GM21717 (cell line): ENCODE results near the gene AIRE.
A peak's percentile ranks its signal among the peaks of the same experiment; 100 is the strongest.
"Not testable (repeated sequence)": the region's sequence is repeated elsewhere in the genome, so short reads cannot be mapped to it uniquely, and the experiment has no call there.

Experiments used
- ATAC-seq: cut with Tn5 transposase; IDR thresholded peaks from one replicate; pipeline ENCODE4 v1.9.1; 2021; ENCODE audit warnings: mild to moderate bottlenecking, moderate library complexity; ENCODE audit not compliant: unreplicated experiment

AIRE gene

GRCh38 chr21:44334329-44335030 lies 48.8 kb downstream of the AIRE start:
- no peak for ATAC-seq

- ATAC-seq, result no peak
Measured at GRCh38 chr21:44335266-44336059, 49.8 kb downstream of the AIRE start.

DNA sequence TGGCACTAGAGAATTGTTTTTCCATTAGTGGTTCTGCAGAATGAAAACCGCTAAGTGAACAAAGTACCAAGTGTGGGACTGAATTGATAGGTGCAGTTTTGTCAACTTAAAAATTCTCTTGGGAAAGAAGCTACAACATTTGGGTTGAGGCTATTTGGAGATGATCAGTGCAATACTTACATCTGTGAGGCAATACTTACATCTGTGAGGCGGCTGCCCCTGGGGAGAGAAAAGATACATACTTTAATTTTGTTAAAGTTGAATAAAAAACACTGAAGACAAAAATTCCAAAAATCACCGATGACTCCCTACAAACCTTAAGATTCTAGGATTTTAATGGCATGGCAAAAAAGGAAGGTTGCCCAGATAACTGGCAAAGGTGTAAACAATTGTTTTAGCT lies 51.8 kb downstream of the AIRE start:
- no peak for ATAC-seq

GRCh38 chr21:44337941-44338895 lies 52.5 kb downstream of the AIRE start:
- no peak for ATAC-seq

DNA sequence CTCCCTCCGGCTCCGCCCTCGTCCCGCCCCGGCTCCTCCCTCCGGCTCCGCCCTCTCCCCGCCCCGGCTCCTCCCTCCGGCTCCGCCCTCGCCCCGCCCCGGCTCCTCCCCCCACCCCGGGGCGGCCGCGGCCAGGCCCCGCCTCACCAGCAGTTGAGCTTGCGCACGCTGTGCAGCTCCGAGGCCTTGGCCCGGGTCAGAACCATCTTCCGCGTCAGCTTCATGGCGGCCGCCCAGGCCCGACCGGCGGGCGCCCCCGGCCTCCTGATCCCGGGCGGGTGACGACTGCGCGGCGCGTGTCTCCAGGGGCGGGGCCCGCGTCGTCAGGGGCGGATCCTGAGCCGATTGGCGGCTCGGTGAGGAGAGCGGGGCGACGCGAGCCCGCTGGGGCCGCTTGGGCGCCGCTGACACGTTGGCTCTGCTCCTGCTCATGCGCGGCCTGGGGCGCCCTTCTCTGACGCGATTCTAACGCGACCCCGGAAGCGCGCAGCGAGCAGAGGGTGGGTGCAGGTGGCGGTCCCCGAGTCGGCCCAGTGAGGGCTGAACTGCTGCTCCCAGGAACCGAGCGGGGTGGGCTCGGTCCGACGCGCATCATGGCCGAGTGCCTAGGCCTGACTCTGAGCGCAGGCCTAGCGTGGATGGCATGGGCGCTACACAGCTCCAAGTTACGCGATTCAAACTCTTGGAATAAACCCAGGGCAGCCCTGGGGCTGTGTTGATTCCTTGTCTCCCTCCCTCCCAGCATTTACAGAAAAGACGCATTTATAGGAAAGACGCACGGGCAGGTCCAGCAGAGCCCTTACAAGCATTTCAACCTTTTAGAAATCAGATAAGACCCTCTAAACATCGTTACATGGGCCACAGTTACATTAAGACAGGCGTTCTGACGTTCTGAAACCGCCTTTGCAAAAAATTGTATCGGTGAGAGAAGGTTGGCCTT lies 53.6 kb downstream of the AIRE start, which contains the start of gene CFAP410:
Gene CFAP410 (minus strand): TSS at position 420 of the 940 bp plus-strand sequence. CDS start 196 bp downstream, at position 224.
- peak; percentile 73 for ATAC-seq

DNA sequence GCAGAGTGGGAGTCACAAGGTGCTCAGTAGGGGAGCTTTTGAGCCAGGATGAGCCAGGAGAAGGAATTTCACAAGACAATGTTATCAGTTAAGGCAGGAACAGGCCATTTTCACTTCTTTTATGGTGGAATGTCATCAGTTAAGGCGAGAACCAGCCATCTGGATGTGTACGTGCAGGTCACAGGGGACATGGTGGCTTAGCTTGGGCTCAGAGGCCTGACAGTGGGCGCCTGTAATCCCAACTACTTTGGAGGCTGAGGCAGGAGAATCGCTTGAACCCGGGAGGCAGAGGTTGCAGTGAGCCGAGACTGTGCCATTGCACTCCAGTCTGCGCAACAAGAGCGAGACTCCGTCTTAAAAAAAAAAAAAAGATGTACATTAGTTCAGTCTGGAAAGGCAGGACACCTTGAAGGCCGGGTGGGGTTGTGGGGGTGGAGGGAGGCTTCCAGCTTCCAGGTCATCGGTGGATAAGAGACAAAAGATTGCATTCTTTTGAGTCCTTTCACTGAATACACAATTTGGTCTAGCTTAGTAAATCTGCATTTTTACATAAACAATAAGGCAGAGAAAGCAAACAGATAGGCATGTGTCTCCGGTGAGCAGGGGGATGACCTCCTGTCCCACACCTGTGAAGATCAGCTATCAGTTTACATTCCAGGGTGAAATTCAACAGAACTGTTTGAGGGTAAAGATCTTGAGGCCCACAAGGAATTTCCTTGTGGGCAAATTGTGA lies 56.2 kb downstream of the AIRE start:
- ATAC-seq, result not testable (repeated sequence)

DNA sequence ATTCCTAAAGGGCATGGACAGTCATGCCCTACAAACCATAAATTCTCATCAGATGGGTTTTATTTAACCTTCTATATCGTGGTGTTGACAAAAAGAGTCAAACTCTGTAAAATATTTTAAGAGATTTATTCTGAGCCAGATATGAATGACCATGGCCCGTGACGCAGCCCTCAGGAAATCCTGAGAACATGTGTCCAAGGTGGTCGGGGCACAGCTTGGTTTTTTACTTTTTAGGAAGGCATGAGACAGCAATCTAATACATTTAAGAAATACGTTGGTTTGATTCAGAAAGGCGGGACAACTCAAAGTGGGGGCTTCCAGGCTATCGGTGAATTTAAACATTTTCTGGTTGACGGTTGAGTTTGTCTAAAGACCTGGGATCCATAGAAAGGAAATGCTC lies 57.3 kb downstream of the AIRE start:
- ATAC-seq, result not testable (repeated sequence)

- ATAC-seq, result no peak
Measured at GRCh38 chr21:44344541-44345183, 59.0 kb downstream of the AIRE start.

GRCh38 chr21:44345495-44345894 lies 59.8 kb downstream of the AIRE start:
- no peak for ATAC-seq

DNA sequence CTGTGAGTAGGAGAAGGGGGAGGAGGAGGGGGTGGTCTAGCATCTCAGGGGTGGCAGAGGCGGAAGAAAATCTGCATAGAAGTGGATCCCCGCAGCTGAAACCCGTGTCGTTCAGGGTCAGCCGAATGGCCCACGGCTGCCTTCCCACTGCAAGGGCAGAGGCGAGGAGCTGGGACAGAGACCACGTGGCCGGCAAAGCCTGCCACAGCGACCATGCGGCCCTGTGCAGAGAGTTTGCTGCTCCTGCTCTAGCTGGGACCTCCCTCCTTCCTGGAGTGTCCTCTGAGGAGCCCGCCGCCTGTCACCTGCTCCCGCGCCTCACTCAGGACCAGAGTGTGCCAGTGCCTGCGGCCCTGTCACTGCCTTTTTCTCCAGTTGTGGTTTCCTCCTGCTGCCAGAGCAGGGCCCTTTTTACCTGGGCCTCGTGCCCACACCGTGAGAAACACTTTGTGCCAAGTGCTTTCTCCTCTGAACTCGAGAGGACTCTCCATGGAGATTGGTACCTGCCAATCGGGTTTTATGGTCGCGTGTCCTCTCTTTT lies 62.3 kb downstream of the AIRE start:
- ATAC-seq, result no peak
